Mucosa of stomach (tissue), 1 donor: ENCODE data around the gene AGO3.

Experiments
- H3K27me3 ChIP-seq: one replicate; pipeline ENCODE4 v1.7.0; 2013; ENCODE audit warnings: mild to moderate bottlenecking, low read length; ENCODE audit not compliant: control insufficient read depth, insufficient read depth
- H3K36me3 ChIP-seq: one replicate; pipeline ENCODE4 v1.7.0; 2013; ENCODE audit warnings: low read length; ENCODE audit not compliant: control insufficient read depth, insufficient read depth
- H3K4me1 ChIP-seq: one replicate; pipeline ENCODE4 v1.7.0; 2013; ENCODE audit warnings: mild to moderate bottlenecking, low read length; ENCODE audit not compliant: control insufficient read depth, insufficient read depth
- H3K4me3 ChIP-seq: one replicate; pipeline ENCODE4 v1.7.0; 2013; ENCODE audit warnings: low read length
- H3K9ac ChIP-seq: one replicate; pipeline ENCODE4 v1.7.0; 2013; ENCODE audit warnings: mild to moderate bottlenecking, low read length, moderate library complexity
- H3K9me3 ChIP-seq: one replicate; pipeline ENCODE4 v1.7.0; 2013; ENCODE audit warnings: mild to moderate bottlenecking, low read length, moderate library complexity; ENCODE audit not compliant: control insufficient read depth
- donor health status: Pancreatic carcinoma.

The AGO3 gene

GRCh38 chr1:35893051-35893879 lies 37.6 kb upstream of the AGO3 start:
- peaks cover 9% of the 10 kb centered on the region for H3K36me3 ChIP-seq
- no peaks in the 10 kb centered on the region for H3K9me3 ChIP-seq
- H3K27me3 ChIP-seq: no peaks in the 10 kb centered on the region
- no peak overlapping the region for H3K4me3 ChIP-seq
- H3K9ac ChIP-seq: no peak overlapping the region
- H3K4me1 ChIP-seq: peaks cover 5% of the 10 kb centered on the region

DNA sequence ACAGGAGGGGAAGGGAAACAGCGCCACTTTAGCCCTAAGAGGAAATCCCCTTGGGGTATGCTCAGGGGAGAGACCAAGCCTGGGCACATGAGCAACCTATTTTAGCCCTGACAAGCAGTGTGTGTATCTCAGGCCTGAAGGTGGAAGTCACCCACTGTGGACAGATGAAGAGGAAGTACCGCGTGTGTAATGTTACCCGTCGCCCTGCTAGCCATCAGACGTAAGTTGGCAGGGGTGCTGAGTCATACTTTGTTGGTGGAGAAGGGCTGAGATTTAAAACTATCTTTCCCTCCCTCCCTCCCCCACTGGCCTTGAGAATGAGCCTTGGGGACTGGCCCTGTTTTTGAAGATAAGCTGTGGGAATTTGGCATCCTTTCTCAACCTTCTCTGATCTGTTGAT lies 36.7 kb upstream of the AGO3 start:
- peaks cover 9% of the 10 kb centered on the region for H3K36me3 ChIP-seq
- H3K4me3 ChIP-seq: no peak overlapping the region
- H3K9ac ChIP-seq: no peak overlapping the region
- H3K4me1 ChIP-seq: no peaks in the 10 kb centered on the region
- no peaks in the 10 kb centered on the region for H3K27me3 ChIP-seq
- no peaks in the 10 kb centered on the region for H3K9me3 ChIP-seq

DNA sequence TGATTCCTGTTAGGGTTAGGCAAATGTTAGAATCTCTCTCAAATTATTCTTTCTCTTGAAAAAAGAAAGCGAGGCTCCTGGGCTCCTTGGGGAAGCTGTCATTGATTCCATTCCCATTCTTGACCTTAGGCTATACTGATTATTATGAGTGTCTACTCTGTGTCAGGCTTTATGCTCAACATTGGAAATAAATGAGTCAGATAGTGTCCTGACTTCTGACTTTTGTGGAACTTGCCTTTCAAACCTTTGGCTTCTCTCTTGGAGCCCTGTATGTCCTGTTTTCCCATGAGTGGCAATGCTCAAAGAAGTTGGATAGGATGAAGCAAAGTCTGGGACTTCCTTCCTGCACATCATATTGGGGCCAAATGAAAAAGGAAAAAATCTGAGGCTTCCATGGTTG lies 36.2 kb upstream of the AGO3 start:
- Histone ChIP-seq H3K4me3 (no peak overlapping the region), H3K9me3 (no peaks in the 10 kb centered on the region), H3K27me3 (no peaks in the 10 kb centered on the region), H3K4me1 (no peaks in the 10 kb centered on the region), H3K36me3 (peaks cover 9% of the 10 kb centered on the region), H3K9ac (no peak overlapping the region)

GRCh38 chr1:35899941-35900340 lies 31.0 kb upstream of the AGO3 start:
- Histone ChIP-seq H3K9ac (no peak overlapping the region), H3K4me1 (no peaks in the 10 kb centered on the region), H3K36me3 (peaks cover 6% of the 10 kb centered on the region), H3K27me3 (no peaks in the 10 kb centered on the region), H3K9me3 (no peaks in the 10 kb centered on the region), H3K4me3 (no peak overlapping the region)

DNA sequence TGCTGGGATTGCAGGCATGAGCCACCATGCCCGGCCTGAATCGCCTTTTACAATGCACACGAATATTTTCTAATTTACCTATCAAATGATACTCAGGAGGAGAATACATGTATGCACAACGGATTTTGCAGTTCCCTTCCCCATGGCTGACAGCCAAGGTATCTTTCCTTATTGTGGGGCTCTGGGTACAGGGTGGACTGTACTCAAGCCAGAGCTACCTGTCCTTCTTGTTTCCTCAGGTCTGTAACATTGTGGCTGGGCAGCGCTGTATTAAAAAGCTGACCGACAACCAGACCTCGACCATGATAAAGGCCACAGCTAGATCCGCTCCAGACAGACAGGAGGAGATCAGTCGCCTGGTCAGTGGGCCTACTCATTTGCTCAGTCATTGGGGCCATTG lies 29.7 kb upstream of the AGO3 start:
- Histone ChIP-seq H3K9me3 (no peaks in the 10 kb centered on the region), H3K4me1 (no peaks in the 10 kb centered on the region), H3K36me3 (peaks cover 4% of the 10 kb centered on the region), H3K27me3 (no peaks in the 10 kb centered on the region), H3K9ac (no peak overlapping the region), H3K4me3 (no peak overlapping the region)

- Histone ChIP-seq H3K9ac (no peak overlapping the region), H3K4me3 (no peak overlapping the region), H3K4me1 (no peaks in the 10 kb centered on the region), H3K27me3 (no peaks in the 10 kb centered on the region), H3K9me3 (no peaks in the 10 kb centered on the region), H3K36me3 (peaks cover 9% of the 10 kb centered on the region)
Measured at GRCh38 chr1:35902671-35903070, 28.2 kb upstream of the AGO3 start.

- Histone ChIP-seq H3K9me3 (no peaks in the 10 kb centered on the region), H3K36me3 (peaks cover 22% of the 10 kb centered on the region)
Measured at GRCh38 chr1:35914717-35915116, 16.2 kb upstream of the AGO3 start.

DNA sequence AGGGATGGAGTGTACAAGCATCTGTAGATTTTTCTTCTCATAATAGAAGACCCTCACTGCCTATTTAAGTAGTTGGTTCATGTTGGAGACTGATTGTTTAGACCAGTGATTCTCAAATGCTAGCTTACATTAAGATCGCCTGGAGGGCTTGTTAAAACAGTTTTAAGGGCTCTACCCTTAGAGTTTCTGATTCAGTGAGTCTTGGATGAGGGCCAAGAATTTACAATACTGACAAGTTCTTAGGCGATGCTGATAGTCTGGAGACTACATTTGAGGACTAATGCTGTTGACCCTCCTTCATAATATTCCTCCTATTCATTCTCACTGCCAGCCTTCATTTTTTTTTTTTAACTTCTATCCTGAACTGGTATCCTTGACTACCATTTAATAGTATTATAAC lies 15.2 kb upstream of the AGO3 start:
- Histone ChIP-seq H3K36me3 (peaks cover 22% of the 10 kb centered on the region), H3K4me3 (no peak overlapping the region), H3K9ac (no peak overlapping the region)

More at GRCh38 chr1:35914717-35915116, 16.2 kb upstream of the AGO3 start:
- no peaks in the 10 kb centered on the region for H3K27me3 ChIP-seq
- no peaks in the 10 kb centered on the region for H3K4me1 ChIP-seq
- H3K4me3 ChIP-seq: no peak overlapping the region
- H3K9ac ChIP-seq: no peak overlapping the region

DNA sequence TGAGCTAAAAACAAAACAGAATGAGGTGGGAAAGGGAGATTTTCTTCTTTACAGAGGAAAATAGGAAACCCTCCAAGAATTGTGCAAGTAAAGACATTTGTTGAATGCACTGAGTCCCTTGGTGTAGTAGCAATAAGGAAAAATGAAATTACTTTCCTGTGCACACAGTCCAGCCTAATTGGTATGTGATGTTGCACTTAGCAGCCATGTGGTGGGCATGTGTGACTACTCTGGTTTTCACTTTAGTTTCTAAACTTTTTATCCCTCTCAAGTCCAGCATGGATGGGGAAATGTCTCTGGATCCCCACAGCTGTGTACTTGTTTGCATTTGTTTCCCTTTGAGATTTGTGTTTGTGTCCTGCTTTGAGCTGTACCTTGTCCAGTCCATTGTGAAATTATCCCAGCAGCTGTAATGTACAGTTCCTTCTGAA lies 7.1 kb upstream of the AGO3 start:
- Histone ChIP-seq H3K4me1 (no peaks in the 10 kb centered on the region), H3K9me3 (no peaks in the 10 kb centered on the region), H3K4me3 (no peak overlapping the region), H3K27me3 (no peaks in the 10 kb centered on the region), H3K36me3 (no peaks in the 10 kb centered on the region), H3K9ac (no peak overlapping the region)

More for the DNA sequence above, 15.2 kb upstream of the AGO3 start:
- H3K4me1 ChIP-seq: no peaks in the 10 kb centered on the region
- no peaks in the 10 kb centered on the region for H3K27me3 ChIP-seq
- no peaks in the 10 kb centered on the region for H3K9me3 ChIP-seq

DNA sequence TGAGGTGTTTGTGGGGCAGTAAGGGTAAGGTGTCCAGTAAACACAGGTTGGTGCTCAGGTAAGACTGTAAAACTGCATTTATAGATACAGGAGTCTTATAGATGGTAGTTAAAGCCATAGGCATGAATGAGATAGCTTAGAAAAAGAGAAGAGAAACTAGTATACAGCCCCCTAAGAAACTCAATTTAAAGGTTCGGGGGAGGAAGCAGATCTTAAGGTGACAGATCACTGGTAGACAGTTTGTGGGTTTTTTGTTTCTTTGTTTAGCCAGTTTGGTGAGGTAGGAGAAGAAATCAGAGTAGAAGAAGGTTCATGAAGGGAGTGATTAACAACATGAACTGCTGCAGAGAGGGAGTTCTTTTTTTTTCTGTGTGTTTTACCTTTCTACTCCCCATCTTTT lies 6.1 kb upstream of the AGO3 start:
- H3K9me3 ChIP-seq: no peaks in the 10 kb centered on the region
- no peaks in the 10 kb centered on the region for H3K27me3 ChIP-seq
- peaks cover under 1% of the 10 kb centered on the region for H3K4me1 ChIP-seq
- no peak overlapping the region for H3K9ac ChIP-seq
- no peaks in the 10 kb centered on the region for H3K36me3 ChIP-seq
- no peak overlapping the region for H3K4me3 ChIP-seq

DNA sequence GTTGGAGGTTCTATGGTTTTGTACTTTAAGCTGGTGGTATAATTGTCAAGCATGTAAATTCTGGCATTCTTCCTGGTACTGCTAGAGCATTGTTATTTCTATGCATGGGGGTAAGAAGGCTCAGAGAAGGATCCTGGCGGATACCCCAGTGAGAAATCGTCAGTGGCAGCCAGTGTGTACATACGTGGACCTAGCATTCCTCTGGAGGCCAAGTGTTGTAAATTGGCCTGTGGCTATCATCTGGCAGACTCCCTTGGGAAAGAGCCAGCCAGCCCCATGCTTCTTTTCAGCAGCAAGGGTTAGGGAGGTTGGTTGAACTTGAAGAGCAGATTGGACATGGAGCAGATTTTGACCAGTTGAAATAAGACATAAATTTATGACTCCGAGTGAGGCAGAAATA lies 5.2 kb upstream of the AGO3 start:
- H3K9me3 ChIP-seq: no peaks in the 10 kb centered on the region
- H3K4me3 ChIP-seq: no peak overlapping the region
- H3K36me3 ChIP-seq: no peaks in the 10 kb centered on the region
- H3K9ac ChIP-seq: no peak overlapping the region
- no peaks in the 10 kb centered on the region for H3K27me3 ChIP-seq
- peaks cover 3% of the 10 kb centered on the region for H3K4me1 ChIP-seq

- Histone ChIP-seq H3K4me1 (peaks cover 10% of the 10 kb centered on the region), H3K4me3 (no peak overlapping the region), H3K36me3 (no peaks in the 10 kb centered on the region), H3K9me3 (no peaks in the 10 kb centered on the region), H3K27me3 (no peaks in the 10 kb centered on the region), H3K9ac (no peak overlapping the region)
Measured at GRCh38 chr1:35927472-35927871, 3.4 kb upstream of the AGO3 start.
